Measurements from ENCODE around the gene EEFSEC.
"Not testable (repeated sequence)": the region's sequence is repeated elsewhere in the genome, so short reads cannot be mapped to it uniquely, and the experiment has no call there.

EEFSEC gene

GRCh38 chr3:128152419-128153155, 694 bp upstream of the EEFSEC start:
- DNase-seq = peak; percentile 17

GRCh38 chr3:128154354-128154753, 1.1 kb downstream of the EEFSEC start:
- DNase-seq = not testable (repeated sequence)

- no peak for DNase-seq
Observed at GRCh38 chr3:128155616-128156360, 2.5 kb downstream of the EEFSEC start.

- no peak for DNase-seq
Observed at GRCh38 chr3:128160661-128161060, 7.4 kb downstream of the EEFSEC start.

- peak; percentile 33 for DNase-seq
Observed at GRCh38 chr3:128163432-128163831, 10.2 kb downstream of the EEFSEC start.

GRCh38 chr3:128166971-128167453, 13.7 kb downstream of the EEFSEC start:
- DNase-seq = no peak

- DNase-seq = no peak
Observed at GRCh38 chr3:128167646-128167972, 14.3 kb downstream of the EEFSEC start.

- DNase-seq = no peak
Observed at GRCh38 chr3:128167973-128168674, 14.8 kb downstream of the EEFSEC start.

- DNase-seq = no peak
Observed at GRCh38 chr3:128168836-128169235, 15.6 kb downstream of the EEFSEC start.

GRCh38 chr3:128170866-128171516, 17.7 kb downstream of the EEFSEC start:
- DNase-seq = no peak

- DNase-seq = no peak
Observed at GRCh38 chr3:128173200-128173599, 19.9 kb downstream of the EEFSEC start.

GRCh38 chr3:128173849-128174248, 20.6 kb downstream of the EEFSEC start:
- no peak for DNase-seq

GRCh38 chr3:128174675-128175590, 21.7 kb downstream of the EEFSEC start:
- DNase-seq = no peak

- peak; percentile 33 for DNase-seq
Observed at GRCh38 chr3:128175768-128176167, 22.5 kb downstream of the EEFSEC start.

GRCh38 chr3:128176276-128176833, 23.1 kb downstream of the EEFSEC start:
- DNase-seq = no peak

GRCh38 chr3:128177865-128178264, 24.6 kb downstream of the EEFSEC start:
- no peak for DNase-seq

GRCh38 chr3:128178782-128179483, 25.7 kb downstream of the EEFSEC start:
- DNase-seq = no peak

- no peak for DNase-seq
Observed at GRCh38 chr3:128179484-128179819, 26.2 kb downstream of the EEFSEC start.

GRCh38 chr3:128180436-128180835, 27.2 kb downstream of the EEFSEC start:
- DNase-seq = no peak

GRCh38 chr3:128180913-128181312, 27.6 kb downstream of the EEFSEC start:
- DNase-seq = no peak

- DNase-seq = no peak
Observed at GRCh38 chr3:128182656-128183055, 29.4 kb downstream of the EEFSEC start.

All from activated CD8-positive, alpha-beta memory T cell treated with anti-CD3 and anti-CD28 coated beads for 24 hours (primary cell).